GM11168 (cell line): Measurements from ENCODE around the gene COQ8B.
"Not testable (repeated sequence)": the region's sequence is repeated elsewhere in the genome, so short reads cannot be mapped to it uniquely, and the experiment has no call there.

Source experiments
- in situ Hi-C: fragments of 300-500 bp; cut with MboI; formaldehyde crosslinking; loops from one replicate; pipeline ENCODE4 v1.12.0; 2022; ENCODE audit warnings: low sequenced_read_pairs; ENCODE audit not compliant: unreplicated experiment

The COQ8B gene

GRCh38 chr19:40716482-40717324 lies at the start of gene COQ8B, which contains the start of gene ITPKC:
Gene COQ8B, minus strand, starts transcription at chr19:40716886. Its CDS starts 2,254 bp downstream, at chr19:40714632.
Gene ITPKC, plus strand, starts transcription at chr19:40717112. Its CDS starts 24 bp downstream, at chr19:40717136.
- in situ Hi-C loops = no loop called here

- in situ Hi-C loops = not testable (repeated sequence)
These were observed 49.7 kb upstream of the COQ8B start for GRCh38 chr19:40766385-40766784.

DNA sequence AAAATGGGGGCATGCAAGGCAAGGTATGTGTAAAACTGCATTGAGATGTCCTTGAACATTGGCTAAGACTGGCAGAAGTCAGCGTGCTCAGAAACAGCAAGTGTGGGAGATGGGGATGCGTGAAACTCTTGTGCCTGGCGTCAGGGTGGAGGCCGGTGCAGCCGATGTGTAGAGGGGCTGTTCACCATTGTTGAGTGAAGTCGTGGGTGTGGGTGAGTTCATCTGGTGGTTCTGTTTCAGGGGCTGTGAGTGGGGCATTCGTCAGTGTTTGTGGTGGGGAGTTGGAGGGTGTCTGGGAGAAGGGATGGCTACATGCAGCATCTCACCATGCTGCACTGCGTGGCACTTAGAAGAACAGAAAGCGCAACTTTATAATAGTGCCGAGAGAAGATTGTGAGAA lies 47.3 kb upstream of the COQ8B start:
- in situ Hi-C loops = no loop called here

DNA sequence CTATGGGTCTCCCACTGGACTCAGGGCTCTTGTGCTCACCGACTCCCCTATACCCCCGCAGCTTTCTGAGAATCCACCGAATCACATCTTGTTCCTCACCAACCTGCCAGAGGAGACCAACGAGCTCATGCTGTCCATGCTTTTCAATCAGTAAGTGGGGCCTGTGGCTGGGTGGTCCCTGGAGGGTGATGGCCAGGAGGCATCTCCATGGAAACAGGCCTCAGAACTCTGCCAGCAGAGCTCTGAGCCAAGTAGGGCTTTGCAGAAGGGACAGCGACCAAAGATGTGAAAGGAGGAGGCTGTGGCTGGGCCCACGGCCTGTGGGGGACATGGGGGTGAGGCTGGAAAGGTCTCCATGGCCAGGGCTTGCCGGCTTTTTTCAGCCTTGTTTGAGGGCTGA lies 46.8 kb upstream of the COQ8B start:
- in situ Hi-C loops = no loop called here

GRCh38 chr19:40762754-40763470 lies 46.2 kb upstream of the COQ8B start:
- in situ Hi-C loops = no loop called here

- in situ Hi-C loops = no loop called here
These were observed 42.7 kb upstream of the COQ8B start for GRCh38 chr19:40759352-40759751.

DNA sequence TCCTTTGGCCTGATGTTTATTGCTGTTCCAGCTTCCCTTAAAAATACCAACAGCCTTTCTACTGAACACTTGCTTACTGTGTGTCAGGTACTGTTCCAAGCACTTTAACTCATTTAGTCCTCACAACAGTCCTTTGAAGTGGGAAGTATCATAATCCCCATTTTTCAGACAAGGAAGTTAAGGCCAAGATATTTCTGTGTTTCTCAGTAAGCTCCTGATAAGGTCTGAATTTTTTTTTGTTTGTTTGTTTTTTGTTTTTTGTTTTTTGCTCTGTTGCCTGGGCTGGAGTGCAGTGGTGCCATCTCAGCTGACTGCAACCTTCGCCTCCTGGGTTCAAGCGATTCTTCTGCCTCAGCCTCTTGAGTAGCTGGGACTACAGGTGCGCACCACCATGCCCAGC lies 41.8 kb upstream of the COQ8B start:
- in situ Hi-C loops = no loop called here

GRCh38 chr19:40756502-40757110 lies 39.9 kb upstream of the COQ8B start:
- in situ Hi-C loops = no loop called here

GRCh38 chr19:40755791-40756190 lies 39.1 kb upstream of the COQ8B start:
- in situ Hi-C loops = no loop called here

GRCh38 chr19:40755248-40755624 lies 38.5 kb upstream of the COQ8B start:
- in situ Hi-C loops = no loop called here

DNA sequence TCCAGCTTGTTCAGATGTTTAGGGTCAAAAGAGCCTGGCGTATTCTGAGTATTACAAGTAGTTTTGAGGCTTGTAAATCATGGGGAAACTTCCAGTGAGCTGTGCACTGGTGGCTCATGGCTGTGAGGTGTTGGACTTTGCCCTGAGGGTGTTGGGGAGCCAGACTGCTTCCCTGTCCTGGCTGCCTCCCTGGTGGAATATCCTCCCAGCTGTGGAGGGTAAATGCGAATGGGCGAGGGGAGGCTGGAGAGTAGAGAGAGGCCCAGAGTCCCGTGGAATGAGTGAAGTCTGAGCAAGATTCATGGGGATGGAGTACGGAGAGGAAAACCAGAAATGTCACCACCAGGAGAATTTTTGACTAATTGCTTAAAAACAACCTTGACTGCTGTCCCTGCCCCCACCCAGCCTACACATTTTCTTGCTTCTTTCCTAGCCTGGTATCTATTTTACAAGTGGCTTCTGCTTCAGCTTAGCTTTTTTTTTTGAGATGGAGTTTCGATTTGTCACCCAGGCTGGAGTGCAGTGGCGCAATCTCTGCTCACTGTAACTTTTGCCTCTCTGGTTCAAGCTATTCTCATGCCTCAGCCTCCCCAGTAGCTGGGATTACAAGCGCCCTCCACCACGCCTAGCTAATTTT lies 38.0 kb upstream of the COQ8B start:
- in situ Hi-C loops = no loop called here

- in situ Hi-C loops = no loop called here
These were observed 35.6 kb upstream of the COQ8B start for GRCh38 chr19:40752257-40752781.

DNA sequence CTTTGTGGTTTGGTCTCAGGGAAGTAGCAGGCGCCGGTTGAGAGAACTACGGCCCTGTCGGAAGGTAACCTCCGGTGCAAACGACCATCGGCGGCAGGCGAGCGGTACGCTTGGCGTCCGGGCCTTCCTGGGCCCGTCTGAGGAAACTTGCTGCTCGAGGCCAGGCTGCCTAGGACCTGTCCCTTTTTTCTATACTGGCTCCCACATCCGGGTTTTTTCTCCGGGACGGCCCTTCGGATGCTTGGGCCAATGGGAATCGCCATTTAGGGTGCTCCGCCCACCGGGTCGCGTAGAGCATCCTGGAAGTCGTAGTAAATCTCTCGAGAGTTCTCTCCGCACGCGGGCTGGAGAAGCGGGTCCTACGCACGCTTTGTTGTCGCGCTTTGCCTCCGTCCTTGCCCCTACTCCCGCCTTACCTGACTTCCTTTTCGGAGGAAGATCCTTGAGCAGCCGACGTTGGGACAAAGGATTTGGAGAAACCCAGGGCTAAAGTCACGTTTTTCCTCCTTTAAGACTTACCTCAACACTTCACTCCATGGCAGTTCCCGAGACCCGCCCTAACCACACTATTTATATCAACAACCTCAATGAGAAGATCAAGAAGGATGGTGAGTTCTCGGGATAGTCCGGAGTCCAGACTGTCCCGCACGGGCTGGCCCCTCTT lies 34.3 kb upstream of the COQ8B start, which contains the start of gene SNRPA:
Gene SNRPA, plus strand, starts transcription at position 330 of the 664 bp plus-strand sequence. Its CDS starts 206 bp downstream, at position 536.
- in situ Hi-C loops = no loop called here

DNA sequence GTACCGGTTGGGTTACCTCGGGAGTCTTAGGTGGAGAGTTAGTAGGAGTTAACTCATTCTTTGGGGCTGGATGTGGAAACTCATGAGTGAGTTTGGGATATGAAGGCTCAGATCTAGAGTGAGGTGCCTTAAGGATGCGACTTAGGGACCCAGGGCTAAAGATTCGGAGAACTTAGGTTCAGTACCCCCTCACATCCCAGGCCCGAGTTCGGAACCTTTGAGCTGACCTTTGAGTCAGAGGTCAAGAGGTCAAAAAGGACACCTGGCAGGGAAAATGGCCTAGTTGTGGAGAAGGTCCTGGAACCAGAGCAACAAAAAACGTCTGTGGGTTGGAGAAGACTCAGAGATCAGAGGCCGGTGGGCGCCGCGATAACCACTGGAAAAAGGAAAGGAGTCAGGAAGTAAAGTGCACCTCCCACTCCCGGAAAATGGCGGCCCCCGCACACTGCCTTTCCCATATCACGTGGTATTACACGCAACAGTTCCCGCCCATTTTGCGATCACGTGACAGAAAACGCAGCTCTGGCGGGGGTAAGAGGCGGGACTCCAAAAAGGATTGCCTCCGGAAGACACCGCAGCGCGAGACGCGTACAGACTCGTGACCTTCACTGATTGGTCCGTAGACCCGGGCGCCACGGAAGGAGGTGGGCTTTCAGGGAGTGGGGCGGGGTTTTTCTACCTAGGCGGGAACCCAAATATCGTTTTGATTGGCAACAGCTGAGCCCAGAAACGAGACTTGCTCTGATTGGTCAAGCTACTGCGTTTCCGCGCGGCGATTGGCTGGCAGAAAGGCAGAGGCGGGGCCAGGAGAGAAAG lies 33.6 kb upstream of the COQ8B start, which contains the start of gene ACTMAP:
Gene ACTMAP, minus strand, starts transcription at position 420 of the 816 bp plus-strand sequence. CDS start 674 bp downstream, outside the sequence.
- in situ Hi-C loops = no loop called here

DNA sequence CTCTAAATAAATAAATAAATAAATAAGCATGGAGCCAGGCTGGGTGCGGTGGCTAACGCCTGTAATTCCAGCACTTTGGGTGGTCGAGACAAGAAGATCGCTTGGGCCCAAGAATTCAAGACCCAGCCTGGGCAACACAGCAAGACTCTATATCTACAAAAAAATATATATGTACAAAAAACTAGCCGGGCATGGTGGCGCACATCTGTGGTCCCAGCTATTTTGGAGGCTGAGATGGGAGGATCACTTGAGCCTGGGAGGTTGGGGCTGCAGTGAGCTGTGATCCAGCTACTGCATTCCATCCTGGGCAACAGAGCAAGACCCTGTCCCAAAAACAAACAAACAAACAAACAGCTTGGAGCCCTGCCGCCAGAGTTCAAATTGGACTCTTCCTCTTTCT lies 30.9 kb upstream of the COQ8B start:
- in situ Hi-C loops = no loop called here

DNA sequence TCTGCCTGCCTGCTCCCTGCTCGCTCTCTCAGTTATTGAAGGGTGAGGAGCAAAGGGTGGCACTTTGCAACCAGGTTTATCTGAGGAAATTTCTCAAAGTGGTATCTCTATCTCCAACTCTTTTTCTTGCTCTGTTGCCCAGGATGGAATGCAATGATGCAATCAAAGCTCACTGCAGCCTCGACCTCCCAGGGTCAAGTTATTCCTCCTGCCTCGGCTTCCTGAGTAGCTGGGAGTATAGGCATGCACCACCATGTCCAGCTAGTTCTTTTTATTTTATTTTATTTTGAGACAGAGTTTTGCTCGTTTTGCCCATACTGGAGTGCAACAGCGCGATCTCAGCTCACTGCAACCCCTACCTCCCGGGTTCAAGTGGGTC lies 28.7 kb upstream of the COQ8B start:
- in situ Hi-C loops = no loop called here

- in situ Hi-C loops = no loop called here
These were observed 28.1 kb upstream of the COQ8B start for GRCh38 chr19:40744554-40745401.

GRCh38 chr19:40743926-40744325 lies 27.2 kb upstream of the COQ8B start:
- in situ Hi-C loops = no loop called here
